Immature natural killer cell (primary cell): ENCODE measurements around the gene SYNE1. TPM values are rescaled to one million over a fixed set of nuclear protein-coding genes. Genes with fewer than 3 reads are reported as not detected.

Experiments
- DNase-seq, 3 donors: peaks; one replicate each; pipeline ENCODE4 v3.0.0; 2022; ENCODE audit warnings: mixed read lengths in 1 of 3
- H3K27ac Mint-ChIP-seq, 6 donors: one replicate each; pipeline ENCODE4 v1.8.0; 2020; ENCODE audit warnings: mixed read lengths in 6 of 6, mild to moderate bottlenecking in 5 of 6, inconsistent platforms in 4 of 6, moderate library complexity in 3 of 6
- H3K27me3 Mint-ChIP-seq, 3 donors: one replicate each; pipeline ENCODE4 v1.8.0; 2020 to 2021; ENCODE audit warnings: low read depth in 3 of 3, mild to moderate bottlenecking in 3 of 3, mixed read lengths in 3 of 3, moderate library complexity in 3 of 3, inconsistent platforms in 1 of 3
- H3K36me3 Mint-ChIP-seq, 3 donors: one replicate each; pipeline ENCODE4 v1.8.0; 2020; ENCODE audit warnings: mixed read lengths in 3 of 3, inconsistent platforms in 2 of 3, mild to moderate bottlenecking in 2 of 3
- H3K4me1 Mint-ChIP-seq, 2 donors: one replicate each; pipeline ENCODE4 v1.8.0; 2020; ENCODE audit warnings: inconsistent platforms in 2 of 2, mild to moderate bottlenecking in 2 of 2, mixed read lengths in 2 of 2, moderate library complexity in 1 of 2
- H3K4me3 Mint-ChIP-seq, 5 donors: one replicate each; pipeline ENCODE4 v1.8.0; 2020; ENCODE audit warnings: mild to moderate bottlenecking in 5 of 5, mixed read lengths in 5 of 5, inconsistent platforms in 3 of 5, moderate library complexity in 3 of 5
- H3K9me3 Mint-ChIP-seq, 6 donors: one replicate each; pipeline ENCODE4 v1.8.0; 2020; ENCODE audit warnings: mild to moderate bottlenecking in 6 of 6, mixed read lengths in 6 of 6, inconsistent platforms in 4 of 6, moderate library complexity in 3 of 6
- polyA plus RNA-seq, 3 donors: library from polyadenylated mRNA; unstranded; fragments of 300-500 nt; fragmentation: Illumina TruSeq; gene quantifications; one replicate each; pipeline ENCODE4 v1.2.3, GENCODE V29; 2021

SYNE1 gene
- polyA plus RNA-seq, 3 donors from 2014 or later: 25.9 to 117 (median 27.9) TPM

DNA sequence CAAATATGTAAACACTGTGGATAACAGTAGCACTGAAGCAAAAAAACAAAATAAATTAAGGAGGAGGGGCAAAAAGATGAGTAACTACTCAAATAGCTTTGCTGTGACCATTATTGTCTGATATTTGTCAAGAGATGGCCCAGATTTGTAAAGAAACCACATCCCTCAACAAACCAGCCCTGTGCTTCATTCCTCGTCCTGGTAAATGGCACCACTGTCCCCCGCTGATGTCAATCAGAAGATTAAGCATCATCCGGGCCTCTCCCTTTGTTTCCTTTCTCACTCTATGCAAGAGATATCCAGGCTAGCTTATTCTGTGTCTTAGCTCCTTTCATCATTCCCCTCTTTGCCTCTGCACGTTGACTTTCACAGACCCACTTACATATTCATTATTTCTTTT lies 259.0 kb downstream of the SYNE1 start:
- Mint-ChIP-seq H3K4me3 (peak overlapping the region in 1 of 5 donors; percentile 3), H3K36me3 (peaks cover 8 to 45% (median 13%) of the 10 kb centered on the region in 3 donors), H3K27ac (peak overlapping the region in 4 of 6 donors; percentile 3 to 53 (median 21)), H3K9me3 (no peaks in the 10 kb centered on the region), H3K27me3 (peaks cover 0 to 3% (median 0%) of the 10 kb centered on the region in 3 donors), H3K4me1 (peaks cover 23 to 31% of the 10 kb centered on the region in 2 donors)
- no peak for DNase-seq

DNA sequence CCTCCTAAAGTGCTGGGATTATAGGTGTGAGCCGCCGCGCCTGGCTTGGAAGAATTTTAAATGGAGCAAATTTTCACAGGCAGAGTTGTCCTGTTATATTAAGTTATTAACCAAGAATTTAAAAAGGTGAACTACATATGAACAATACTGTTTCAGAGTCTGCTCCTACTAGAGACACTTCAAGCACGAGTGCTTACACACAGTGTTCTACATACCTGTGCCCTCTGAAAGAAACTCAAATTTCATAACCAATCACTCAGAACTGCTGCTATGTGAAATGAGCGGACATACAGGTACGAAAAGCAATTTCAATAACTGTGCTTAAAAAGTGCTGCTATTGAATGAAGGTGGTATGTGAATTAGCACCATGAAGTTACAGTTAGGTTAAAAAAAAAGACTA lies 262.0 kb downstream of the SYNE1 start:
- H3K4me1 Mint-ChIP-seq: peaks cover 8 to 21% of the 10 kb centered on the region in 2 donors
- DNase-seq: no peak
- no peak overlapping the region for H3K27ac Mint-ChIP-seq
- H3K9me3 Mint-ChIP-seq: no peaks in the 10 kb centered on the region
- no peak overlapping the region for H3K4me3 Mint-ChIP-seq
- no peaks in the 10 kb centered on the region for H3K27me3 Mint-ChIP-seq
- peaks cover 20 to 53% (median 22%) of the 10 kb centered on the region in 3 donors for H3K36me3 Mint-ChIP-seq

DNA sequence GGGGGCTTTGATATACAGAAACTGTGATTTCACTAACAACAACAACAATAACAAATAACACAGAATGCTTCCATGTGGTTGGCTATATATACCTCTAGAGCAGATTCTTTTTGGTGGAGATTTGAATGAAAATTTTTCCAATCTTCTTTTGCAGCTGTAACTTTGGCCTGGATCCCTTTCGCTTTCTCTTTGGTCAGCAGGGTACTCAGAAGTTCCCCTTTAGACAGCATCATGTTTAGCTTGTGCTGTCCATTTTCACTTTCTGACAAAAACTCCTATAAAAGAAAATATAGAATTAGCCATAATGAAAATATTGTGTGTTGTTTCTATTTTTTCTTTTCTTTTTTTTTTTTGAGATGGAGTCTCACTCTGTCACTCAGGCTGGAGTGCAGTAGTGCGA lies 264.2 kb downstream of the SYNE1 start:
- Mint-ChIP-seq H3K9me3 (no peaks in the 10 kb centered on the region), H3K27me3 (peaks cover 0 to under 1% (median 0%) of the 10 kb centered on the region in 3 donors), H3K4me3 (no peak overlapping the region), H3K27ac (peak overlapping the region in 1 of 6 donors; percentile 18), H3K4me1 (peaks cover 0 to 5% of the 10 kb centered on the region in 2 donors), H3K36me3 (peaks cover 33 to 60% (median 36%) of the 10 kb centered on the region in 3 donors)
- DNase-seq: no peak

DNA sequence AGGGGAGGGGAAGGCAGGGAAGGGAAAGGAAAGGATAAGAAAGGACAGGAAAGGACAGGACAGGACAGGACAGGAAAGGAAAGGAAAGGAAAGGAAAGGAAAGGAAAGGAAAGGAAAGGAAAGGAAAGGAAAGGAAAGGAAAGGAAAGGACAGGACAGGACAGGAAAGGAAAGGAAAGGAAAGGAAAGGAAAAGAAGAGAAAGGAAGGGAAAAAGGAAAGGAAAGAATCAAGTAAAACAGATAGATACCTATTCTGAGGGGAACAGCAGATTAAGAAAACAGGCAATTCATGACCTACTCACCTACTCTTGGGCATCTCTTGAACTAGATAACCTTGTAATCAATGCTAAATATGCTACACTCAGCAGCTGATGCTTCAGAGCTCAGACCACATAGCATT lies 265.4 kb downstream of the SYNE1 start:
- peaks cover 0 to 5% of the 10 kb centered on the region in 2 donors for H3K4me1 Mint-ChIP-seq
- peaks cover 0 to 1% (median 0%) of the 10 kb centered on the region in 3 donors for H3K27me3 Mint-ChIP-seq
- peak overlapping the region in 1 of 6 donors; percentile 46 for H3K27ac Mint-ChIP-seq
- H3K4me3 Mint-ChIP-seq: no peak overlapping the region
- peaks cover 38 to 71% (median 44%) of the 10 kb centered on the region in 3 donors for H3K36me3 Mint-ChIP-seq
- DNase-seq: no peak
- H3K9me3 Mint-ChIP-seq: no peaks in the 10 kb centered on the region

DNA sequence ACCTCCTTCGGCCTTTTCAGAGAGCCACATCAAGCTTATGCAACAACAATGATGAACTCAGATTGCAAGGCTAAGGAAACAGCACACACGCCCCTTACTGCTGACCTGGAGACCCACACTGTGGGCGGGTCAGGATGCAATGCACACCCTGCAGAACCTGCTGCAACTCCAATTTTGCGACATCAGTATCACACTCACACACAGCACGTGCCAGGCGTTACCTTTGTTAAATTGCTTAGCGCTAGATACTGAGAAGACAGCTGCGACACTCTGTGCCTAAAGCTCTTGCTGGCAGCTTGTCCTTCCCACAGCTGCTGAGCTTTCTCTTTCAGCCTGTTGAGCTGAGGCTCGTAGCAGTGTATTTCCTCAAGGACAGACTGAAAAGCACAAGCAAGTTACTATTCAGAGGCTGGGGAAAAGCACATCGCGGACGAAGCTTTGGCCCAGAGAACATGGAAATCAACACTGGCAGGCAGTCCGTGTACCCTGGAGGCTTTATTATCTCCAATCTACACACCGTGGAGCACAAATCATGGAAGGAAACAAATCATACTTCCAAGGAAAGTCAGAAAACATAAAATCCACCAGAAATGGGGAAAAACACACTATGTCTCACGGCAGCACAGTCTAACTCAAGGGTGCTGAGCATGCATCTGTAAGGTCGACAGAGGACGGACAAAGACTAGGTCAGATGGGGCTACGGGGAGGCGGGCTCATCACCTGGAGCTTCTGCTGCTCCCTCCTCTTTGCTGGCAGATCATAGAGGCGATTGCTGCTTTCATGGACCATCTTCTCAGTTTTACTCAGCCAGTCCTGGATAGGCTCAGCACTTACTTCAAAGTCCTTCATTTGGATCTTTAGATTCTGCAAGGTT lies 268.2 kb downstream of the SYNE1 start:
- Mint-ChIP-seq H3K9me3 (no peaks in the 10 kb centered on the region), H3K4me1 (peaks cover 0 to 5% of the 10 kb centered on the region in 2 donors), H3K27ac (peak overlapping the region in 3 of 6 donors; percentile 48 to 50 (median 50)), H3K27me3 (peaks cover 0 to 1% (median 1%) of the 10 kb centered on the region in 3 donors), H3K4me3 (no peak overlapping the region), H3K36me3 (peaks cover 48 to 62% (median 49%) of the 10 kb centered on the region in 3 donors)
- no peak for DNase-seq

DNA sequence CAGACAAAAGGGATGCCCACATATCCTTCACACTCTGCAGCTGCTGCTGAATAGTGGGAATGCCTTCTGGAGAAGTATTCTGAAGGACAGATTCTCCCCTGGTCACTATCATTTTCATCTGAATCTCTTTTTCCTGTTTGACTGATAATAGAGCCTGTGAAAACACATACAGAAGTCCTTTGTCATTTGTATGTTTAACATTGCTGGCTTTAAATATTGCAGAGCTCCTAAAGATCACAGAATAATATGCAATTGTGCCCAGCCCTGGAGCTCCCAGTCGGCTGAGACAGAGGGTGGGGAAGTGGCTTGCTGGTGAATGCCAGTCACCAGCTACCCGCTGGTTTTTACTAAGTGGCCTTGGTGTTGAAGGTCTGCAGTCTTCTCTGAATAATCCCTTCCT lies 272.3 kb downstream of the SYNE1 start:
- Mint-ChIP-seq H3K27ac (peak overlapping the region in 1 of 6 donors; percentile 15), H3K27me3 (peaks cover 1 to 3% (median 2%) of the 10 kb centered on the region in 3 donors), H3K36me3 (peaks cover 37 to 46% (median 39%) of the 10 kb centered on the region in 3 donors), H3K4me3 (no peak overlapping the region), H3K9me3 (no peaks in the 10 kb centered on the region), H3K4me1 (no peaks in the 10 kb centered on the region)
- no peak for DNase-seq

DNA sequence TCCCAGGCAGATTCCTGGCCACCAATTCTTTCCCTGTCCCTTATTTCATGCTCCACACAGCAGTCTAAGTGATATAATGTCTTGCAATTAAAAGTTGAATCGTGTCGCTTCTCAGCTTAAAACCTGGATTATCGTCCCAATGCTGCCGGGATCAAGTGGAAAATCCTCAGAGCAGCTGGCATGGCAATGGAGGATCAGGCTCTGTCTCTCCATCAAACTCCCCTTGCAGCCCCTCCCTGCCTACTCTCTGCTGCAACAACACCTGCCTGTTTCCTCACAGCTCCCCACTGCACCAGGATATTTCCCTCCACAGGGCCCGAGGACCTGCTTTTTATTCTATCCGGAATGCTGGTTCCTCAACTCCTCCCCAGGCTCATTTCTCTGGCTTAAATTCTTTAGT lies 277.1 kb downstream of the SYNE1 start:
- no peak overlapping the region for H3K4me3 Mint-ChIP-seq

DNA sequence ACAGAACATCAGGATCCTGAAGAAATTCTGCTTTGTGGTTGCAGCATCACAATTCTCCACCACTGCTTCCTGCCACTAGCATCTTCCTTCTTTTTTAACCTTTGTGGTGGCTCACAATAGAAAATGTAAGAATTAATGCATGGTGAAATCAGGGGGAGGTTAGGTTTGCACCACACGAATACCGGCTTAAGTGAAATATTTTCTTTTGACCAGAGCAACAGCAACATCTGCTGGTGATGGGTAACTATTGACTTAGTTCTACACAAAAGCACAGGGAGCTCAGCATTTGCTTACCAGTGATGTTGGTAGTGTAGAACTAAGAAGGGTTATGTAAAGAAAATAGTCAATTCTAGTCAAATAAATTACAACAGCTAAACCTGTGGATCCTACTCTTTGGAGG lies 280.5 kb downstream of the SYNE1 start:
- H3K4me3 Mint-ChIP-seq: no peak overlapping the region
- H3K4me1 Mint-ChIP-seq: peaks cover 2 to 6% of the 10 kb centered on the region in 2 donors
- peak overlapping the region in 2 of 6 donors; percentile 18 to 72 for H3K27ac Mint-ChIP-seq
- H3K9me3 Mint-ChIP-seq: no peaks in the 10 kb centered on the region
- no peak for DNase-seq
- H3K27me3 Mint-ChIP-seq: peaks cover 0 to 4% (median 0%) of the 10 kb centered on the region in 3 donors
- H3K36me3 Mint-ChIP-seq: peaks cover 9 to 42% (median 35%) of the 10 kb centered on the region in 3 donors

More for the DNA sequence above, 277.1 kb downstream of the SYNE1 start:
- H3K4me1 Mint-ChIP-seq: peaks cover 2 to 6% of the 10 kb centered on the region in 2 donors
- no peak overlapping the region for H3K27ac Mint-ChIP-seq
- H3K9me3 Mint-ChIP-seq: no peaks in the 10 kb centered on the region
- peaks cover 0 to 2% (median 1%) of the 10 kb centered on the region in 3 donors for H3K27me3 Mint-ChIP-seq
- peaks cover 16 to 36% (median 22%) of the 10 kb centered on the region in 3 donors for H3K36me3 Mint-ChIP-seq
- DNase-seq: no peak

DNA sequence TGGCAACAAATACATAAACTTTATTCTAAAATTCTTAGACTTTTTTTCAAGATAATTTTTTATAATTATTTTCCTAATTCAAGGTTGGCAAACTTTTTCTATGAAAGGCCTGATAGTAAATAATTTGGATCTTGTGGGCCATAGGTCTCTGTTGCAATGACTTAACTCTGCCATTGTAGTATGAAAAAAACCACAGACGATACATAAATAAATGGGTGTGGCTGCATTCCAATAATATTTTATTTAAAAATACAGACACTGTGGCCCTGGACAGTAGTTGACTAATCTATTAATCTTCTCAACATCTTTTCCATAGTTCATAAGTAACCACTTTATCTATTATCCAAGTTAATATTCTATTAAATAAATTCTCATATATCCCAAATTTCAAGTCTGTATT lies 281.1 kb downstream of the SYNE1 start:
- Mint-ChIP-seq H3K9me3 (no peaks in the 10 kb centered on the region), H3K27me3 (peaks cover 0 to 4% (median 0%) of the 10 kb centered on the region in 3 donors), H3K4me1 (peaks cover 2 to 6% of the 10 kb centered on the region in 2 donors), H3K36me3 (peaks cover 10 to 43% (median 40%) of the 10 kb centered on the region in 3 donors), H3K27ac (no peak overlapping the region), H3K4me3 (no peak overlapping the region)
- DNase-seq: no peak

DNA sequence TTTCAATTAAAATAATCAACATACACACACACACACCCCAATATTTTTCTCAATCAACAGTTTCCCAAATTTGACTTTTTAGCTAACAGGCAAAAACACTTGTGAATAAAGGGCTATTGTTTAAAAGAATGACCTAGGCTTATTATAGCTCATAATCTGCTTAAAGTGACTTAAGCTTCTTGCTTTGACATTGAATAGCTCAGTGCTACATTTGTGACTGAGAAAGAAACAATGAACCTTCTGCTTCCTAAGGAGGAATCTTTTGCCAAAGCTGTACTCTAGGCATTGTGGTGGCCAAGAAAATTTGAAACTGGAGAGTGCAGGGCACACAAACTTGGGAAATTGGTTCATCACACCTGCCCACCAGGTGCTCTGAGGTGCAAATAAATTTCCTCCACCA lies 282.0 kb downstream of the SYNE1 start:
- Mint-ChIP-seq H3K27me3 (peaks cover 0 to 4% (median 0%) of the 10 kb centered on the region in 3 donors), H3K27ac (peak overlapping the region in 1 of 6 donors; percentile 30), H3K36me3 (peaks cover 16 to 49% (median 49%) of the 10 kb centered on the region in 3 donors), H3K4me1 (peaks cover 2 to 6% of the 10 kb centered on the region in 2 donors), H3K4me3 (no peak overlapping the region), H3K9me3 (no peaks in the 10 kb centered on the region)
- no peak for DNase-seq

DNA sequence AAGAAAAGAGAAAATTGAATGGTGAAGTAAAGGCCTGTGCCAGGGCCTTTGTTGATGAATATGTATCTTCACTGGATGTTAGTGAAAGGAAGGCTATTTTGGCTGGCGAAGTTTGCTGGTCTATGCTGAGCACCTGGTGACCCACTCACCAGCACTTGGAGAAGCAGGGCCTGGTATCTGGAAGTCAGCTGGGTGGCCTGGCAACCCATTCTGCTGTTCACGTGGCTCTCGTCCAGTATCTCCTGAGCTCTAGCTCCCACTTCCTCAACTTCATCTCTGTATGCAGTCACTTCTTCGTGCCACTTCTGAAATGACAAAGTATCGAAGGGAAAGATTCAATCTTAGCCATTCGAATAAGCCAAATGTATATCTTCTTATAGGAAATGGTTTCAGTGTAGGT lies 283.7 kb downstream of the SYNE1 start:
- H3K27ac Mint-ChIP-seq: no peak overlapping the region
- no peaks in the 10 kb centered on the region for H3K9me3 Mint-ChIP-seq
- H3K4me3 Mint-ChIP-seq: no peak overlapping the region
- H3K27me3 Mint-ChIP-seq: peaks cover 0 to 4% (median 2%) of the 10 kb centered on the region in 3 donors
- no peak for DNase-seq
- peaks cover 2 to 6% of the 10 kb centered on the region in 2 donors for H3K4me1 Mint-ChIP-seq
- peaks cover 16 to 55% (median 54%) of the 10 kb centered on the region in 3 donors for H3K36me3 Mint-ChIP-seq

DNA sequence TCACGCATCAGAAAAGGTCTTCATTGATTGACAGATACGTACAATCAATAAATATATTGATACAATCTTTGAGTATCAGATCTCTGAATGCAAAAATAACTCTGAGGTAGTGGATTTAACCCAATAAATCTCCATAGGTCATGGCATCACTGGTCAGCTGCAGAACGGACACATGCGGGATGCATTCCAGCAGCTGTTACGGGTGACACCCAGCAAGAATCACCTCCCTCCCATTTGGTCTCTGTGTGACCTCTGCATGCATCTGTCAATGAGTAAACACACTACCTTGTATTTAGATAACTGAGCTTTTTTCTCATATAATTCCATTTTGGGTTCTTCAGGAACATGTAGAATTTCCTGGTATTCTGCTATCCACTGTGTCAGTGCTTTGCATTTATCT lies 285.4 kb downstream of the SYNE1 start:
- Mint-ChIP-seq H3K9me3 (no peaks in the 10 kb centered on the region), H3K27ac (no peak overlapping the region), H3K36me3 (peaks cover 22 to 52% (median 47%) of the 10 kb centered on the region in 3 donors), H3K4me1 (peaks cover 0 to 2% of the 10 kb centered on the region in 2 donors), H3K27me3 (peaks cover 0 to 4% (median 2%) of the 10 kb centered on the region in 3 donors), H3K4me3 (no peak overlapping the region)
- DNase-seq: no peak

DNA sequence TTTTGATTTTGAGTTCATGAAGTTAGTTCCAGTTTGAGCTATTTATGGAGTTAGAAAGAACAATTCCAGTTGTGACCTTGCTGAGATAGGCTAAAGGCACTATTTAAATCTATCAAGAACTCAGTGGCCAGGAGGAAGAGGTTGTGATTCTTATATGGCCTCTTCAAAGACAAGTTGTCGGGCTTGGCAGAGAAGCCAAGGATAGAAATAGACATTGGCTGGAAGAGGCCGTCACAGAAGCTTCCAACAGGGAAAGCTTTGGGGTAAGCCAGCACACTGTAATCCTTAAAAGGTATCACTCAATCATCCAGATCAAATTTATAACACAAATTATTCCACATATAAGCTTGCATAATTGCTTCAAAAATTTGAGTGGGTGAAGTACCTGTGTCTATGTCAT lies 286.1 kb downstream of the SYNE1 start:
- DNase-seq: no peak
- H3K4me1 Mint-ChIP-seq: no peaks in the 10 kb centered on the region
- no peaks in the 10 kb centered on the region for H3K9me3 Mint-ChIP-seq
- H3K27me3 Mint-ChIP-seq: peaks cover 0 to 4% (median 2%) of the 10 kb centered on the region in 3 donors
- H3K27ac Mint-ChIP-seq: no peak overlapping the region
- peaks cover 24 to 50% (median 47%) of the 10 kb centered on the region in 3 donors for H3K36me3 Mint-ChIP-seq
- no peak overlapping the region for H3K4me3 Mint-ChIP-seq

DNA sequence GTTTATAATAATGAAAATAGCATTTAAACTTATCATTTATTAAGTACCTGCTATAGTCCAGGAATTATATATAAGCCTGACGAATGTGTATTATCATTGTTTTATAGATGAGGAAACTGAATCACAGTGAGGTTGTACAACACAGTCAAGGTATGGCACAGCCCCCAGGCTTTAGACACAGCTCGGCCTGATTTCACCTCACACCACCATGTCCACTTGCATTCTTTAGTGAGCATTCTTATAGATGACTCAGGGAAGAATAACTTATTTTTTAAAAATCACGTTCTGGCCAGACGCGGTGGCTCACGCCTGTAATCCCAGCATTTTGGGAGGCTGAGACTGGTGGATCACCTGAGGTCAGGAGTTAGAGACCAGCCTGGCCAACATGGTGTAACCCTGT lies 289.0 kb downstream of the SYNE1 start:
- no peaks in the 10 kb centered on the region for H3K4me1 Mint-ChIP-seq
- peaks cover 25 to 51% (median 38%) of the 10 kb centered on the region in 3 donors for H3K36me3 Mint-ChIP-seq
- no peaks in the 10 kb centered on the region for H3K9me3 Mint-ChIP-seq
- DNase-seq: no peak
- H3K27me3 Mint-ChIP-seq: peaks cover 0 to 4% (median 2%) of the 10 kb centered on the region in 3 donors
- H3K4me3 Mint-ChIP-seq: no peak overlapping the region
- no peak overlapping the region for H3K27ac Mint-ChIP-seq
